ENCODE results near the gene MAG.

DNA sequence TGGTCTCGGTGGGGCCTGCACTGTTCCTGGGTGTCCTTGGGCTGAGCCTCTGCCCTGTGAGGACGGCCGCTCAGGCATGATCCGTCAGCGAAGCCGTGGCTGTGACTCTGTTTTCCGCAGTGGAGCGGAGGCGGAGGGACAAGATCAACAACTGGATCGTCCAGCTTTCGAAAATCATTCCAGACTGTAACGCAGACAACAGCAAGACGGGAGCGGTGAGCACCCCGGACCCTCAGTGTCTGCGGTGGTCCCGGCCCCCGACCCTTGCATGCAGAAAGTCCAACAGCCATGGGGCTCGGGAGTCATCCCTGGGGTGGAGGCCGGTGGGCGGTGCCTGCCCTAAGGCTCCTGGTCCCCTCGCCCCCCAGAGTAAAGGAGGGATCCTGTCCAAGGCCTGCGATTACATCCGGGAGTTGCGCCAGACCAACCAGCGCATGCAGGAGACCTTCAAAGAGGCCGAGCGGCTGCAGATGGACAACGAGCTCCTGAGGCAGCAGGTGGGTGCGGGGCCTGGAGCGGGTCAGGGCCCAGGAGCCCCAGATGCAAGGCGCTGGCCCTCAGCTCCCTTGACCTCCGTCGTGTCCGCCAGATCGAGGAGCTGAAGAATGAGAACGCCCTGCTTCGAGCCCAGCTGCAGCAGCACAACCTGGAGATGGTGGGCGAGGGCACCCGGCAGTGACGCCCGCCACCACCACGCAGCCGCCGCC lies 13.2 kb upstream of the MAG start:
- TF ChIP-seq YY1 (IDR thresholded peaks at IDR 0.05; ENCODE audit: insufficient read depth, insufficient read length) (no peak), ZNF274 (IDR thresholded peaks at IDR 0.05; ENCODE audit: low read depth, low read length) (no peak)

Data from NT2/D1 (cell line).